ENCODE results near the gene LRTM2. TPM values are rescaled to one million over a fixed set of nuclear protein-coding genes. Genes with fewer than 3 reads are reported as not detected.

The LRTM2 gene
- total RNA-seq, 1 experiment from 2014 or later: not detected

DNA sequence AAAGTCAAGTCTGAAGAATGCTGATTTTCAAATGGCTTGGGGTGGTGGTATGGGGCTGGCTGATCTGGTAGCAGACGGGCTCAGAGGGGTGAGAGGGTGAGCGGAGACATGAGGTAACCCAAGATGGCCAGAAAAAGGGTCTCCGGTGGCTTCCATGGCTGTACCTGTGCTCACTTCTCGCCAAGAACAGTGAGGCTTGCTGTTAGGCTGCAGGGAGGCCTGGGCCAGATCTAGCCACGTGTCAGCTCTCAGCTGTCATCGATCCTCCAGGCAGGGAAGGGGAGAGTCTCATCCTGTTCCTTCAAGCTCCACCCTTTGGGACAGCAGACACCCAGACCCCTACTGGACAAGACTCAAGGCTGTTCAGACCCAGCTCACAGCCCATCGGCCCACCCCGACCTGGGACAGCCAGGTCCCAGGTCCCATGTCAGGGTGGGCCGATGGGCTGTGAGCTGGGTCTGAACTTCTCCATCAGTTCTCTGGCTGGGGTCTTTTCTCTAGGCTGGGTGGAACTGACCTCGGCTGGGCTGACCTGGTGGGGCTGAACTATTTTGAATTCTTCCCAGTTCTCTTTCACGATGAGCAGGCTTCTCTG lies 9.0 kb downstream of the LRTM2 start:
- no peak for DNase-seq (ENCODE audit: low spot score)

- no peak for DNase-seq (ENCODE audit: low spot score)
These were observed 10.1 kb downstream of the LRTM2 start for GRCh38 chr12:1830401-1830845.

DNA sequence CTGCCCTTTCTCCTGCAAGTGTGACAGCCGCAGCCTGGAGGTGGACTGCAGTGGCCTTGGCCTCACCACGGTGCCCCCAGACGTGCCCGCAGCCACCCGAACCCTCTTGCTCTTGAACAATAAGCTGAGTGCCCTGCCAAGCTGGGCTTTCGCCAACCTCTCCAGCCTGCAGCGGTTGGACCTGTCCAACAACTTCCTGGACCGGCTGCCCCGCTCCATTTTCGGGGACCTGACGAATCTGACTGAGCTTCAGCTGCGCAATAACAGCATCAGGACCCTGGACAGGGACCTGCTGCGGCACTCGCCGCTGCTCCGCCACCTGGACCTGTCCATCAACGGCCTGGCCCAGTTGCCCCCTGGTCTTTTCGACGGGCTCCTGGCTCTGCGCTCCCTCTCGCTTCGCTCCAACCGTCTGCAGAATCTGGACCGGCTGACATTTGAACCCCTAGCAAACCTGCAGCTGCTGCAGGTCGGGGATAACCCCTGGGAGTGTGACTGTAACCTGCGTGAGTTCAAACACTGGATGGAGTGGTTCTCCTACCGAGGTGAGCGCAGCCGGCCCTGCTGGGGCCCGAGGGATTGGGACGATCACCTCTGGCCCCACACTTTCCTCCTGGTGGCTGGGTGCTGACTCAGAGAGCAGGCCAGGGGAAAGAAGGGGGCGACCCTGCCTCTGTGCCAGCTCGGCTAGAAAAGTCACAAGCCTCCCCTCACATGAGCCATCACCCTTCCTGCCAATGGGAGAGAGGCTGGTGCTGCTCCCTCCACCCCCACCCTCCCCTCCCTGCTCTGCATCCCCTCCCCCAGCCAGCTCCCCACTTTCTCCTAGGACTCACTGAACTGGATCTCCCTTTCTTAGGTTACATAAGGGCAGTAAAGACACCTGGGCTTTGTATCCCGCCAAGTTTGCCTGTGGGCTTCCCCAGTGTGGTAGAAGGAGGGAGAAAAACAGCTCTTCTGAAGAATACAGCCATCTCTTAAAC lies 10.9 kb downstream of the LRTM2 start:
- peak; percentile 80 for DNase-seq (ENCODE audit: low spot score)

- no peak for DNase-seq (ENCODE audit: low spot score)
These were observed 12.6 kb downstream of the LRTM2 start for GRCh38 chr12:1832801-1833595.

- no peak for DNase-seq (ENCODE audit: low spot score)
These were observed 13.2 kb downstream of the LRTM2 start for GRCh38 chr12:1833596-1834028.

- no peak for DNase-seq (ENCODE audit: low spot score)
These were observed 14.0 kb downstream of the LRTM2 start for GRCh38 chr12:1834186-1834925.

- DNase-seq (ENCODE audit: low spot score): no peak
These were observed 15.1 kb downstream of the LRTM2 start for GRCh38 chr12:1835211-1836131.

DNA sequence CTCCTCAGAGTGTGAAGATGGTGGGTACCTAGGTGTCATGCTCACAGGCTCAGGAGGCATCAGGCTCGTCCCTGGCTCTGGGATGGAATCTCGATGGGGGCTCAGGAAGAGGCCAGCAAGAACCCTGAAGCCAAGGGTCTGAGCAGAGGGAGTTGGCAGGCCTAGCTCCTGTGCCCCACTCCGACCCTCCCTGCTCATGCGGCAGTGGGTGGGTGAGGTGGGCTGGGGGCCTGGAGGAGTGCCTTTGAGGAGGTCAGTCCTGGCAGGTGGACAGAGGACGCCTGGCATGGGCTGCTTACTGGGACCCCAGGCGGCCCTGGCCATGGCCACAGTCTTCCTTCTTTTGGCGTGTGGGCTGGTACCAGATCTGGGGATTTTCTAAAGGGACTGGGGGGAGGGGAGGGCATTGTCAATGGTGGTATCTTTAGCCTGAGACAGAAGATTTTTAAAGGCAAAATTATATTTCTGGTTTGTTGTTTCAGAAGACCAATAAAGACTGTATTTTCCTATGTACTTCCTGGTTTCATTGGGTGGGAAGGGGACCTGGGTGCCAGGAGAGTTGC lies 16.0 kb downstream of the LRTM2 start:
- no peak for DNase-seq (ENCODE audit: low spot score)

GRCh38 chr12:1836854-1837421 lies 16.6 kb downstream of the LRTM2 start:
- DNase-seq (ENCODE audit: low spot score): no peak

GRCh38 chr12:1837541-1838204 lies 17.3 kb downstream of the LRTM2 start:
- DNase-seq (ENCODE audit: low spot score): no peak

GRCh38 chr12:1838205-1838993 lies 18.0 kb downstream of the LRTM2 start:
- no peak for DNase-seq (ENCODE audit: low spot score)

- DNase-seq (ENCODE audit: low spot score): no peak
These were observed 18.6 kb downstream of the LRTM2 start for GRCh38 chr12:1838994-1839365.

DNA sequence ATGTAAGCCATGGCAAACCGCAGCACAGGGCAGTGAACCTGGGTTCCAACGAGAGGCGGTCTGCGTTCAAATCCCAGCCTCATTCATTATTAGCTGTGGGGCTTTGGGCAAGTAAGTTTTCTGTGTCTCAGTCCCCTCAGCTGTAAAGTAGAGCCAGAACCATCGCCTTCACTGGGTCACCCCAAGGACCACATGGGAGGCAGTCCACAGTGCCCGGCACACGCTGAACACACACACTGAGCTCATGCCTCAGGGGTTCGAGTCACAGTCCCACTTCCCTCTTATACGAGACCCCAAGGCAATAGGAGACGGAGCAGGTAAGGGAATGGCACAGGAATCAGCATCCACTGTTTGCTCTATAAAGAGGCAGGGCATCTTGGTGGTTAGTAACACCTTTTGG lies 19.1 kb downstream of the LRTM2 start:
- DNase-seq (ENCODE audit: low spot score): no peak

- DNase-seq (ENCODE audit: low spot score): no peak
These were observed 19.9 kb downstream of the LRTM2 start for GRCh38 chr12:1839956-1840951.

GRCh38 chr12:1840981-1841425 lies 20.6 kb downstream of the LRTM2 start:
- no peak for DNase-seq (ENCODE audit: low spot score)

DNA sequence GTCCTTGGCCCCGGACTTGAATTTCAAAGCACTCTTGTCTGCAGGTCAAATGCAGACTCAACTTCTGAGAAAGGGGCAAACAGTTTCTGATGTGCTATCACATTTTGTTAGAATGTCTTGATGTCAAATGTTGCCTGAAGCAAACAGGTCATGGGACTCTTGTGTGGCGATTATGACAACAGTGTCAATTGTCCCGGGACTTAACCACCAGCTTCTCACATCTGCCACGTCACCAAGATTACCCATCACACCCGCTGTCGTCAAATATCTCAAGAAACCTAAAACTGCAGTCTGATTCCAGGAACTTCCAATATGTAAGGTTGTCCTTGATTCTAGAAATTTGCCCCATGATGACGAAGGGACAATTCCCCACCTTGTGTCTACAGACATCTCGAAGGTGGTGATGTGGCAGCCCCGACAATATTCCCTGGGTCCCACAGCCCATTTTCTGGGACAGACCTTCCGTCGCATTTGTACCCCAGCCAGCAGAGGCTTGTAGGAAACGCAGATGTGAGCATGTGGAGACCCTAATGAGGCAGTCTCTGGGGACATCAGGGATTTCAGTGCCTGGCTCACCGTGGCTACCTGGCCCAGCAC lies 21.3 kb downstream of the LRTM2 start:
- DNase-seq (ENCODE audit: low spot score): no peak

Measured in HT-29 (cell line).